Panc1 (cell line): ENCODE results near the gene NOL9.

ENCODE experiments used
- CTCF ChIP-seq: fragments of 450-650 bp; IDR thresholded peaks from 2 replicates; pipeline ENCODE4 v1.5.1; 2017; ENCODE audit warnings: mild to moderate bottlenecking
- POLR2AphosphoS5 ChIP-seq: IDR thresholded peaks from 2 replicates; pipeline ENCODE4 v1.6.1; 2012; ENCODE audit warnings: mild to moderate bottlenecking, low read depth, low read length, moderate library complexity
- SIN3A ChIP-seq: IDR thresholded peaks from 2 replicates; pipeline ENCODE4 v1.6.1; 2012; ENCODE audit warnings: low read depth, mild to moderate bottlenecking, low read length, moderate library complexity, borderline replicate concordance; ENCODE audit not compliant: insufficient read depth

GRCh38 chr1:6579374-6580118 lies 25.2 kb upstream of the NOL9 start, which contains the start of gene ZBTB48:
- TF ChIP-seq CTCF (no peak), POLR2AphosphoS5 (peak; percentile 91), SIN3A (peak; percentile 72; the same call in 1 of the 2 replicates)
